ENCODE data around the gene TCF15.

TCF15 gene

GRCh38 chr20:598133-598850 lies 11.8 kb downstream of the TCF15 start:
- Histone ChIP-seq H3K4me1 (ENCODE audit: control insufficient read depth in 2 of 2, insufficient read depth in 2 of 2, low read length in 2 of 2) (no peaks in the 10 kb centered on the region), H3K4me3 (ENCODE audit: low read length in 2 of 2) (no peak overlapping the region), H3K27me3 (ENCODE audit: control insufficient read depth in 2 of 2, insufficient read depth in 2 of 2, low read length in 2 of 2) (no peaks in the 10 kb centered on the region), H3K27ac (ENCODE audit: low read depth in 2 of 2, low read length in 2 of 2) (no peak overlapping the region), H3K9me3 (ENCODE audit: control insufficient read depth in 2 of 2, low read length in 2 of 2) (no peaks in the 10 kb centered on the region), H3K9ac (ENCODE audit: low read depth in 1 of 2, low read length in 2 of 2) (no peak overlapping the region), H3K36me3 (ENCODE audit: control insufficient read depth in 2 of 2, insufficient read depth in 2 of 2, low read length in 2 of 2) (no peaks in the 10 kb centered on the region)

- Histone ChIP-seq H3K4me3 (ENCODE audit: low read length in 2 of 2) (no peak overlapping the region), H3K9ac (ENCODE audit: low read depth in 1 of 2, low read length in 2 of 2) (no peak overlapping the region), H3K27me3 (ENCODE audit: control insufficient read depth in 2 of 2, insufficient read depth in 2 of 2, low read length in 2 of 2) (no peaks in the 10 kb centered on the region), H3K36me3 (ENCODE audit: control insufficient read depth in 2 of 2, insufficient read depth in 2 of 2, low read length in 2 of 2) (no peaks in the 10 kb centered on the region), H3K9me3 (ENCODE audit: control insufficient read depth in 2 of 2, low read length in 2 of 2) (no peaks in the 10 kb centered on the region), H3K27ac (ENCODE audit: low read depth in 2 of 2, low read length in 2 of 2) (no peak overlapping the region), H3K4me1 (ENCODE audit: control insufficient read depth in 2 of 2, insufficient read depth in 2 of 2, low read length in 2 of 2) (no peaks in the 10 kb centered on the region)
Observed at GRCh38 chr20:597560-597959, 12.5 kb downstream of the TCF15 start.

GRCh38 chr20:595330-596308 lies 14.5 kb downstream of the TCF15 start:
- Histone ChIP-seq H3K27me3 (ENCODE audit: control insufficient read depth in 2 of 2, insufficient read depth in 2 of 2, low read length in 2 of 2) (peaks cover 0 to 1% of the 10 kb centered on the region in 2 donors), H3K9ac (ENCODE audit: low read depth in 1 of 2, low read length in 2 of 2) (no peak overlapping the region), H3K9me3 (ENCODE audit: control insufficient read depth in 2 of 2, low read length in 2 of 2) (no peaks in the 10 kb centered on the region), H3K4me3 (ENCODE audit: low read length in 2 of 2) (no peak overlapping the region), H3K4me1 (ENCODE audit: control insufficient read depth in 2 of 2, insufficient read depth in 2 of 2, low read length in 2 of 2) (no peaks in the 10 kb centered on the region), H3K36me3 (ENCODE audit: control insufficient read depth in 2 of 2, insufficient read depth in 2 of 2, low read length in 2 of 2) (no peaks in the 10 kb centered on the region), H3K27ac (ENCODE audit: low read depth in 2 of 2, low read length in 2 of 2) (no peak overlapping the region)

GRCh38 chr20:592506-592905 lies 17.6 kb downstream of the TCF15 start:
- Histone ChIP-seq H3K4me1 (ENCODE audit: control insufficient read depth in 2 of 2, insufficient read depth in 2 of 2, low read length in 2 of 2) (no peaks in the 10 kb centered on the region), H3K27me3 (ENCODE audit: control insufficient read depth in 2 of 2, insufficient read depth in 2 of 2, low read length in 2 of 2) (peaks cover 0 to 2% of the 10 kb centered on the region in 2 donors), H3K9ac (ENCODE audit: low read depth in 1 of 2, low read length in 2 of 2) (no peak overlapping the region), H3K36me3 (ENCODE audit: control insufficient read depth in 2 of 2, insufficient read depth in 2 of 2, low read length in 2 of 2) (no peaks in the 10 kb centered on the region), H3K9me3 (ENCODE audit: control insufficient read depth in 2 of 2, low read length in 2 of 2) (no peaks in the 10 kb centered on the region), H3K27ac (ENCODE audit: low read depth in 2 of 2, low read length in 2 of 2) (no peak overlapping the region), H3K4me3 (ENCODE audit: low read length in 2 of 2) (no peak overlapping the region)

GRCh38 chr20:591941-592340 lies 18.2 kb downstream of the TCF15 start:
- Histone ChIP-seq H3K27me3 (ENCODE audit: control insufficient read depth in 2 of 2, insufficient read depth in 2 of 2, low read length in 2 of 2) (peaks cover 0 to 2% of the 10 kb centered on the region in 2 donors), H3K27ac (ENCODE audit: low read depth in 2 of 2, low read length in 2 of 2) (no peak overlapping the region), H3K9me3 (ENCODE audit: control insufficient read depth in 2 of 2, low read length in 2 of 2) (no peaks in the 10 kb centered on the region), H3K4me1 (ENCODE audit: control insufficient read depth in 2 of 2, insufficient read depth in 2 of 2, low read length in 2 of 2) (no peaks in the 10 kb centered on the region), H3K36me3 (ENCODE audit: control insufficient read depth in 2 of 2, insufficient read depth in 2 of 2, low read length in 2 of 2) (no peaks in the 10 kb centered on the region), H3K4me3 (ENCODE audit: low read length in 2 of 2) (no peak overlapping the region), H3K9ac (ENCODE audit: low read depth in 1 of 2, low read length in 2 of 2) (no peak overlapping the region)

GRCh38 chr20:588932-589672 lies 21.0 kb downstream of the TCF15 start:
- no peak overlapping the region for H3K9ac ChIP-seq (ENCODE audit: low read depth in 1 of 2, low read length in 2 of 2)
- no peaks in the 10 kb centered on the region for H3K9me3 ChIP-seq (ENCODE audit: control insufficient read depth in 2 of 2, low read length in 2 of 2)
- peaks cover 0 to 2% of the 10 kb centered on the region in 2 donors for H3K27me3 ChIP-seq (ENCODE audit: control insufficient read depth in 2 of 2, insufficient read depth in 2 of 2, low read length in 2 of 2)
- H3K4me1 ChIP-seq (ENCODE audit: control insufficient read depth in 2 of 2, insufficient read depth in 2 of 2, low read length in 2 of 2), result no peaks in the 10 kb centered on the region
- H3K27ac ChIP-seq (ENCODE audit: low read depth in 2 of 2, low read length in 2 of 2), result no peak overlapping the region
- H3K36me3 ChIP-seq (ENCODE audit: control insufficient read depth in 2 of 2, insufficient read depth in 2 of 2, low read length in 2 of 2), result no peaks in the 10 kb centered on the region
- H3K4me3 ChIP-seq (ENCODE audit: low read length in 2 of 2), result no peak overlapping the region

GRCh38 chr20:588476-588875 lies 21.6 kb downstream of the TCF15 start:
- Histone ChIP-seq H3K27ac (ENCODE audit: low read depth in 2 of 2, low read length in 2 of 2) (no peak overlapping the region), H3K4me3 (ENCODE audit: low read length in 2 of 2) (no peak overlapping the region), H3K9ac (ENCODE audit: low read depth in 1 of 2, low read length in 2 of 2) (no peak overlapping the region), H3K4me1 (ENCODE audit: control insufficient read depth in 2 of 2, insufficient read depth in 2 of 2, low read length in 2 of 2) (no peaks in the 10 kb centered on the region), H3K9me3 (ENCODE audit: control insufficient read depth in 2 of 2, low read length in 2 of 2) (no peaks in the 10 kb centered on the region), H3K27me3 (ENCODE audit: control insufficient read depth in 2 of 2, insufficient read depth in 2 of 2, low read length in 2 of 2) (peaks cover 0 to 2% of the 10 kb centered on the region in 2 donors), H3K36me3 (ENCODE audit: control insufficient read depth in 2 of 2, insufficient read depth in 2 of 2, low read length in 2 of 2) (no peaks in the 10 kb centered on the region)

- peaks cover 0 to 3% of the 10 kb centered on the region in 2 donors for H3K27me3 ChIP-seq (ENCODE audit: control insufficient read depth in 2 of 2, insufficient read depth in 2 of 2, low read length in 2 of 2)
- no peaks in the 10 kb centered on the region for H3K9me3 ChIP-seq (ENCODE audit: control insufficient read depth in 2 of 2, low read length in 2 of 2)
- H3K27ac ChIP-seq (ENCODE audit: low read depth in 2 of 2, low read length in 2 of 2), result no peak overlapping the region
- H3K9ac ChIP-seq (ENCODE audit: low read depth in 1 of 2, low read length in 2 of 2), result no peak overlapping the region
- no peaks in the 10 kb centered on the region for H3K36me3 ChIP-seq (ENCODE audit: control insufficient read depth in 2 of 2, insufficient read depth in 2 of 2, low read length in 2 of 2)
- no peak overlapping the region for H3K4me3 ChIP-seq (ENCODE audit: low read length in 2 of 2)
- H3K4me1 ChIP-seq (ENCODE audit: control insufficient read depth in 2 of 2, insufficient read depth in 2 of 2, low read length in 2 of 2), result no peaks in the 10 kb centered on the region
Observed at GRCh38 chr20:584971-585301, 25.2 kb downstream of the TCF15 start.

GRCh38 chr20:584161-584970 lies 25.7 kb downstream of the TCF15 start:
- no peak overlapping the region for H3K9ac ChIP-seq (ENCODE audit: low read depth in 1 of 2, low read length in 2 of 2)
- no peaks in the 10 kb centered on the region for H3K36me3 ChIP-seq (ENCODE audit: control insufficient read depth in 2 of 2, insufficient read depth in 2 of 2, low read length in 2 of 2)
- H3K27ac ChIP-seq (ENCODE audit: low read depth in 2 of 2, low read length in 2 of 2), result no peak overlapping the region
- no peaks in the 10 kb centered on the region for H3K9me3 ChIP-seq (ENCODE audit: control insufficient read depth in 2 of 2, low read length in 2 of 2)
- no peak overlapping the region for H3K4me3 ChIP-seq (ENCODE audit: low read length in 2 of 2)
- H3K4me1 ChIP-seq (ENCODE audit: control insufficient read depth in 2 of 2, insufficient read depth in 2 of 2, low read length in 2 of 2), result no peaks in the 10 kb centered on the region
- H3K27me3 ChIP-seq (ENCODE audit: control insufficient read depth in 2 of 2, insufficient read depth in 2 of 2, low read length in 2 of 2), result peaks cover 0 to 3% of the 10 kb centered on the region in 2 donors

Measured in mucosa of rectum (tissue), 2 donors.